HepG2 (cell line): ENCODE results near the gene GSTT2B. TPM values are rescaled to one million over a fixed set of nuclear protein-coding genes. Genes with fewer than 3 reads are reported as not detected.

Experiments
- AHDC1 ChIP-seq: sonication (generic); formaldehyde crosslinking; IDR thresholded peaks from 2 replicates; pipeline ENCODE4 v1.5.1; 2020; ENCODE audit warnings: mild to moderate bottlenecking, missing genetic modification reagents, borderline replicate concordance
- CEBPG ChIP-seq: IDR thresholded peaks from 2 replicates; pipeline ENCODE4 v1.6.1; 2016
- ERF ChIP-seq: IDR thresholded peaks from 2 replicates; pipeline ENCODE4 v1.6.1; 2018; ENCODE audit warnings: missing biosample characterization, missing genetic modification reagents
- FOSL2 ChIP-seq: sonication (generic); formaldehyde crosslinking; IDR thresholded peaks from 2 replicates; pipeline ENCODE4 v1.4.0; 2020; ENCODE audit warnings: missing genetic modification reagents
- HIC2 ChIP-seq: sonication (generic); formaldehyde crosslinking; IDR thresholded peaks from 2 replicates; pipeline ENCODE4 v1.9.0; 2022; ENCODE audit warnings: low read depth, missing genetic modification reagents
- RXRB ChIP-seq: IDR thresholded peaks from 2 replicates; pipeline ENCODE4 v1.6.1; 2016; ENCODE audit warnings: borderline replicate concordance, missing genetic modification reagents, missing compliant biosample characterization
- TEAD3 ChIP-seq: optimal IDR thresholded peaks from 2 replicates; pipeline ENCODE3; 2016; ENCODE audit warnings: borderline replicate concordance
- THRA ChIP-seq: sonication (generic); formaldehyde crosslinking; IDR thresholded peaks from 2 replicates; pipeline ENCODE4 v1.4.0; 2020; ENCODE audit warnings: missing genetic modification reagents, borderline replicate concordance
- ZBTB34 ChIP-seq: sonication (generic); formaldehyde crosslinking; IDR thresholded peaks from 2 replicates; pipeline ENCODE4 v1.8.0; 2022; ENCODE audit warnings: mild to moderate bottlenecking, missing genetic modification reagents
- ZGPAT ChIP-seq: IDR thresholded peaks from 2 replicates; pipeline ENCODE4 v1.6.1; 2016; ENCODE audit warnings: mild to moderate bottlenecking
- ZMYM2 ChIP-seq: sonication (generic); formaldehyde crosslinking; IDR thresholded peaks from 2 replicates; pipeline ENCODE4 v1.8.0; 2022; ENCODE audit warnings: mild to moderate bottlenecking, missing genetic modification reagents
- ZNF607 ChIP-seq: sonication (generic); formaldehyde crosslinking; IDR thresholded peaks from 2 replicates; pipeline ENCODE4 v1.5.1; 2020; ENCODE audit warnings: missing genetic modification reagents, mild to moderate bottlenecking, borderline replicate concordance
- ZNF644 ChIP-seq: IDR thresholded peaks from 2 replicates; pipeline ENCODE4 v1.6.1; 2016; ENCODE audit warnings: low read depth
- ZNF652 ChIP-seq: IDR thresholded peaks from 2 replicates; pipeline ENCODE4 v1.6.1; 2016; ENCODE audit warnings: low read depth, borderline replicate concordance
- polyA plus RNA-seq, 8 experiments: library from polyadenylated mRNA; depleted of rRNA in 3 of 8; stranded (reverse) in 7 of 8; unstranded in 1 of 8; fragments of >200 nt; fragmentation: Illumina TruSeq in 4 of 8; extraction: Trizol in 4 of 8; gene quantifications; 2 replicates each; pipeline versions ENCODE4 v1.2.1 to v1.2.3, GENCODE V29; 2011 to 2016; ENCODE audit warnings: low read depth in 4 of 8, missing spikeins in 1 of 8, mixed read lengths in 1 of 8; ENCODE audit not compliant: insufficient read depth in 1 of 8
- total RNA-seq, 5 experiments: library from RNA; depleted of rRNA; stranded (reverse); fragments of >200 nt; fragmentation: Illumina TruSeq; extraction: Trizol; gene quantifications; 2 replicates each; pipeline ENCODE4 v1.2.3, GENCODE V29; 2016; ENCODE audit warnings: low read depth in 1 of 5

The GSTT2B gene
- total and polyA plus RNA-seq, 2 of the 13 experiments (the other 11 are each of a cell fraction or from before 2014, with no cell fraction given) = 1.5 to 3.9 TPM

- TF ChIP-seq HIC2 (CRISPR knock-in tag) = peak; percentile 39; the same call in 1 of the 2 replicates
- TF ChIP-seq ZNF607 = 0 out of 2 replicates have a peak, but pooled peaks have one; percentile 32
- TF ChIP-seq ZGPAT (CRISPR knock-in tag) = peak; percentile 32; the same call in 1 of the 2 replicates
- TF ChIP-seq THRA (CRISPR knock-in tag) = peak; percentile 48; the same call in 1 of the 2 replicates
- 0 out of 2 replicates have a peak, but pooled peaks have one; percentile 22 for TF ChIP-seq ZBTB34 (CRISPR knock-in tag)
- TF ChIP-seq RXRB (CRISPR knock-in tag) = peak; percentile 75
- 0 out of 2 replicates have a peak, but pooled peaks have one; percentile 25 for TF ChIP-seq CEBPG (CRISPR knock-in tag)
- peak; percentile 20; the same call in 1 of the 2 replicates for TF ChIP-seq ZNF652 (CRISPR knock-in tag)
- peak; percentile 23; the same call in 1 of the 2 replicates for TF ChIP-seq AHDC1 (CRISPR knock-in tag)
- peak; percentile 73 for TF ChIP-seq ZMYM2 (CRISPR knock-in tag)
- TF ChIP-seq ERF = 0 out of 2 replicates have a peak, but pooled peaks have one; percentile 19
- 0 out of 2 replicates have a peak, but pooled peaks have one; percentile 7 for TF ChIP-seq ZNF644 (CRISPR knock-in tag)
- peak; percentile 41; the same call in 1 of the 2 replicates for TF ChIP-seq FOSL2 (CRISPR knock-in tag)
- peak; percentile 88 for TF ChIP-seq TEAD3 (CRISPR knock-in tag)
These were observed 40.8 kb downstream of the GSTT2B start (continued) for GRCh38 chr22:23920267-23920611.
